SU-DHL-6 (cell line): ENCODE measurements around the gene LRRC49.

Experiments
- EZH2phosphoT487 ChIP-seq: fragments of 200-600 bp; sonication (generic), shearing (Covaris generic); conservative IDR thresholded peaks from 2 replicates; pipeline ENCODE4 v1.6.1; 2018; ENCODE audit warnings: mild to moderate bottlenecking, antibody characterized with exemption, low read length, moderate library complexity, mixed read lengths
- TF ChIP-seq, protein P1 (sequence below): fragments of 200-600 bp; sonication (generic); IDR thresholded peaks from one replicate; pipeline ENCODE4 v1.5.1; 2017; ENCODE audit warnings: antibody characterized with exemption, mild to moderate bottlenecking, low read length, moderate library complexity; ENCODE audit not compliant: insufficient read depth, poor library complexity, severe bottlenecking

DNA sequence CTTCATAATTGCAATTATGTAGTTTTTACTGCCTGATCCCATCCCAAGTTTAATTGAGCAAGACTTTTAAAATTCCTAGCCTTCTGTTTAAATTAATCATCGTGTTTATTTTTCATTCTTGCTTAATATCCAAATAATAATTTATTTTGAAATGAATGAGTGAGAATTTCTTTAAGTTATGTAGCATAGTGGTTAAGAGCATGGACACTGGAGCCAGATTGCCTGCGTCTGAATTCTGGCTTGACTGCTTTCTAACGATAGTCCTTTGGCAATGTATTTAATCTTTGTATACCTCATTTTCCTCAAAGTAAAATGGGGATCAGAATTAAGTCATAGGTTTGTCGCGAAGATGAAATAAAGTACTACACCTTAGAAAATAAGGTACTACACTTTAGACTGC is 71.4 kb downstream of the LRRC49 start:
- TF ChIP-seq, protein P1, sequence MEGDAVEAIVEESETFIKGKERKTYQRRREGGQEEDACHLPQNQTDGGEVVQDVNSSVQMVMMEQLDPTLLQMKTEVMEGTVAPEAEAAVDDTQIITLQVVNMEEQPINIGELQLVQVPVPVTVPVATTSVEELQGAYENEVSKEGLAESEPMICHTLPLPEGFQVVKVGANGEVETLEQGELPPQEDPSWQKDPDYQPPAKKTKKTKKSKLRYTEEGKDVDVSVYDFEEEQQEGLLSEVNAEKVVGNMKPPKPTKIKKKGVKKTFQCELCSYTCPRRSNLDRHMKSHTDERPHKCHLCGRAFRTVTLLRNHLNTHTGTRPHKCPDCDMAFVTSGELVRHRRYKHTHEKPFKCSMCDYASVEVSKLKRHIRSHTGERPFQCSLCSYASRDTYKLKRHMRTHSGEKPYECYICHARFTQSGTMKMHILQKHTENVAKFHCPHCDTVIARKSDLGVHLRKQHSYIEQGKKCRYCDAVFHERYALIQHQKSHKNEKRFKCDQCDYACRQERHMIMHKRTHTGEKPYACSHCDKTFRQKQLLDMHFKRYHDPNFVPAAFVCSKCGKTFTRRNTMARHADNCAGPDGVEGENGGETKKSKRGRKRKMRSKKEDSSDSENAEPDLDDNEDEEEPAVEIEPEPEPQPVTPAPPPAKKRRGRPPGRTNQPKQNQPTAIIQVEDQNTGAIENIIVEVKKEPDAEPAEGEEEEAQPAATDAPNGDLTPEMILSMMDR, result no peak
- TF ChIP-seq EZH2phosphoT487, result no peak
